Activated CD8-positive, alpha-beta memory T cell treated with anti-CD3 and anti-CD28 coated beads for 4 hours (primary cell): ENCODE measurements around the gene AKIP1.
A peak's percentile ranks its signal among the peaks of the same experiment; 100 is the strongest.
"Not testable (repeated sequence)": the region's sequence is repeated elsewhere in the genome, so short reads cannot be mapped to it uniquely, and the experiment has no call there.

Experiments
- DNase-seq, 2 donors: peaks; one replicate each; pipeline ENCODE4 v3.0.0-alpha.2; 2020; ENCODE audit warnings: low read depth in 2 of 2

Gene AKIP1

GRCh38 chr11:8911029-8911823, at the start of gene AKIP1:
Gene AKIP1 (plus strand): TSS chr11:8911189. CDS start chr11:8911450, 261 bp downstream.
- peak; percentile 62 to 64 for DNase-seq

- DNase-seq: no peak
These were observed 47.2 kb upstream of the AKIP1 start for GRCh38 chr11:8863838-8864237.

GRCh38 chr11:8865304-8865703, 45.7 kb upstream of the AKIP1 start:
- DNase-seq: no peak

- no peak for DNase-seq
These were observed 44.0 kb upstream of the AKIP1 start for GRCh38 chr11:8867035-8867434.

- no peak for DNase-seq
These were observed 42.9 kb upstream of the AKIP1 start for GRCh38 chr11:8867931-8868631.

- no peak for DNase-seq
These were observed 40.4 kb upstream of the AKIP1 start for GRCh38 chr11:8870411-8871170.

GRCh38 chr11:8871171-8871775, 39.7 kb upstream of the AKIP1 start:
- DNase-seq: no peak

- no peak for DNase-seq
These were observed 39.0 kb upstream of the AKIP1 start for GRCh38 chr11:8871962-8872361.

GRCh38 chr11:8873741-8874405, 37.1 kb upstream of the AKIP1 start:
- no peak for DNase-seq

- no peak for DNase-seq
These were observed 32.2 kb upstream of the AKIP1 start for GRCh38 chr11:8878771-8879170.

- not testable (repeated sequence) for DNase-seq
These were observed 29.4 kb upstream of the AKIP1 start for GRCh38 chr11:8881585-8881984.

- DNase-seq: no peak
These were observed 24.7 kb upstream of the AKIP1 start for GRCh38 chr11:8886322-8886721.

- DNase-seq: not testable (repeated sequence)
These were observed 19.8 kb upstream of the AKIP1 start for GRCh38 chr11:8891185-8891584.

- no peak for DNase-seq
These were observed 11.8 kb upstream of the AKIP1 start for GRCh38 chr11:8899119-8899753.

- no peak for DNase-seq
These were observed 5.3 kb upstream of the AKIP1 start for GRCh38 chr11:8905528-8906165.

- DNase-seq: no peak
These were observed 3.9 kb upstream of the AKIP1 start for GRCh38 chr11:8907116-8907515.

GRCh38 chr11:8908099-8908498, 2.9 kb upstream of the AKIP1 start:
- DNase-seq: no peak

- DNase-seq: no peak
These were observed 351 bp upstream of the AKIP1 start for GRCh38 chr11:8910649-8911026.

GRCh38 chr11:8913961-8914660, 3.1 kb downstream of the AKIP1 start:
- DNase-seq: no peak

GRCh38 chr11:8914661-8915018, 3.7 kb downstream of the AKIP1 start:
- no peak for DNase-seq
